GM12801 (cell line): Measurements from ENCODE around the gene TRPM3.

Experiments
- TF ChIP-seq, protein P1 (sequence below): IDR thresholded peaks from one replicate; pipeline ENCODE4 v1.5.1; 2011; ENCODE audit warnings: control low read depth; ENCODE audit not compliant: insufficient read length; ENCODE audit errors: extremely low read depth

Gene TRPM3

DNA sequence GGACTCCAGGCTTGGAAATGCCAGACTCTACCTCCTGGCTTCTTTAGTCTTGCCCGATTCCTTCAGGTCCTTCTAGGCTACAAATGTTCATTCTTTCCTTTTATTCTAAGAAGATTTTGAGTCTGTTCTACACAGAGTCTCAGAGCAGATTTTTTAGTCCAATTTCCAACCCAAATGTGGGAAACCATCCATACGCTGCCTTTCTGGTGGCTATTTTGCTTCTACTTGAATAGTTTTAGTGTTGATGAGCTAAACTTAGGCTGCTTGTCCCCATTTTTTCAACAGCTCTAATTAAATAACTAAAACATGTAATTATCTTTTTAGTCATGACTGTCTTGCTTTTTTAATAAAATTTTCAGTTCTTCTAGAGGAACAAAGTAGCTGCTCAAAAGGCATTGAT is 594.5 kb downstream of the TRPM3 start:
- TF ChIP-seq, protein P1, sequence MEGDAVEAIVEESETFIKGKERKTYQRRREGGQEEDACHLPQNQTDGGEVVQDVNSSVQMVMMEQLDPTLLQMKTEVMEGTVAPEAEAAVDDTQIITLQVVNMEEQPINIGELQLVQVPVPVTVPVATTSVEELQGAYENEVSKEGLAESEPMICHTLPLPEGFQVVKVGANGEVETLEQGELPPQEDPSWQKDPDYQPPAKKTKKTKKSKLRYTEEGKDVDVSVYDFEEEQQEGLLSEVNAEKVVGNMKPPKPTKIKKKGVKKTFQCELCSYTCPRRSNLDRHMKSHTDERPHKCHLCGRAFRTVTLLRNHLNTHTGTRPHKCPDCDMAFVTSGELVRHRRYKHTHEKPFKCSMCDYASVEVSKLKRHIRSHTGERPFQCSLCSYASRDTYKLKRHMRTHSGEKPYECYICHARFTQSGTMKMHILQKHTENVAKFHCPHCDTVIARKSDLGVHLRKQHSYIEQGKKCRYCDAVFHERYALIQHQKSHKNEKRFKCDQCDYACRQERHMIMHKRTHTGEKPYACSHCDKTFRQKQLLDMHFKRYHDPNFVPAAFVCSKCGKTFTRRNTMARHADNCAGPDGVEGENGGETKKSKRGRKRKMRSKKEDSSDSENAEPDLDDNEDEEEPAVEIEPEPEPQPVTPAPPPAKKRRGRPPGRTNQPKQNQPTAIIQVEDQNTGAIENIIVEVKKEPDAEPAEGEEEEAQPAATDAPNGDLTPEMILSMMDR, result no peak

DNA sequence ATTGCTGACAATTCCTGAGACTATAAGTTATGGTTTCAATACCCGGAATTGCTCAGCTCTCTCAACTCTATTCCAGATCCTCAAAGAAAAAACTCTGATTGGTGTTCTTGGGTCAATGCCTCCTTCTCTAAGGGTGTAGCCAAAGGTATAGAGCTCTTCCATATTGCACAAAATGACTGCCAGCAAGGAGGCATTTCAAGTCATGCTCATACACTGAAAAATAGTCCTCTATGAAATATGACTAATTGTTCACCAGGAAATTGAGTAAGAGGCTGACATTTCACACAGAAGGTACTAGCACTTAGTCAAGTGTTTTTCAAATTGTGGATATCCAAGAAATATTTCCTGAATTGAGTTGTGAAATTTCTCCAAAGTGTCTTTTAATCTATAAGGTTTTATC is 595.9 kb downstream of the TRPM3 start:
- TF ChIP-seq, protein P1, result no peak

DNA sequence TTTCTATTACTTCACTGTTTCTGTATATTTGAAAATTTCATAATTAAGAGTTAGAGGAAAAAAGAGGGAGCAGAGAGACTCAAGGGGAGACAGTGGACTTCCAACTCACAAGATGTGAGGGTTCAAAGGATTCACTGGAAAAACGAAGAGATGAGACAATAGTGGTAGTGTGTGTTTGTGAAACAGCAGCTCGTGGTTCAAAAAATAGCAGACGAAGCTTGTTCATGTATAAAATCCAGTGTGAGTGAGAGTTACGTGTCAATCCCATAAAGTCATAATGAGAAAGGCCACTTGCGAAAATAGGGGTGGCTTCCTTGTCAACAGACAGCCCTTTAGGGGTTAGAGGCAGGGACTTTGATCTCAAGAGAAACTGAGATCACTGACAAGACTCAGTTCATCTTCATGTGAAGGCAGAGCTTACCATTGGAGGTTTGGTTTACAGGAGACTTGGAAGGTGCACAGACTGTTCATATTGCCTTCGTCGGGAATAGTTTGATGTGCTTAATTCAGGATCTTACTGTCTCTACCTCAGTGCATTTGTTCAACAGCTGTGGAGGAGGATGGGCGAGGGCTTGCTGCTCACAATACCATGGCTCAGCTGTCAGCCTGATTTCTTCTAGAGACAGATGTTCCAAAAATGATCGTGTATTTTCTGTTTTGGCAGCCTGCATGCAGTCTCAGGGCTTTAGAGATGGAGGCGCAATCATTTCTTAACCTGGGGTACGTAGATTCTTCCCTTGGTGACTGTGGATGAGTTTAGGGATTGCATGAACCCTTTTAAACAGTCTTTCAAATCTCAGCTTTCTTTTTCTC is 601.3 kb downstream of the TRPM3 start:
- TF ChIP-seq, protein P1, result no peak

DNA sequence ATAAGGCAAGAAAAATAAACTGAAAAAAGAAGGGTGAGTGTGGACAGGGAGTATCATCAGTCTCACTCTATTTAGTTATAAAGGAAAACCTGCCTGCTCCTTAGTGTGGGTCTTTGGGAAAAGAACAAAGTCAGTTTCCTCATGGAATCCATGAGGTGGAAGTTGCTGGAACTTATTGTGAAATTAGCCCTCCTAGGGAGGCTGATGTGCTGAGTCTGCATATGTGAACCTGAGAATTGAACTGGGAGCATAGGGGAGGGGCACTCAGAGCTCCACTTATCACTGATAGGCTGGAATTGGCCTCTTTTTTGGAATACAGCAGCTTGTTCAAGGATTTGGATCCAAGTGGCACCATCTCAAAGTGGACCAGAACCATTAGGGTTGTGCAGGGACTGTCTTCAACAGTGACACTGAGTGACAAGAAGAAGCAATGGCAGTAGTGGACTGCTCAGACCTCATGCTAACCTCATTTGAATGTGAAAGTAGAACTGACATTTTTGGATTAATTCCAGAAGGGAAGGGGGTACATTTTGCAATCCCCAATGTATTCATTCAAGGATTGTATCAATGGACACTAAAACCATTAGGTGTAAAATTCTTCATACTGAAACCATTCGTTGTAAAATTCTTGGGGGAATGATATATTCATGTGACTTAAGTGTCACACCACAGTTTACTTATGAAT is 603.4 kb downstream of the TRPM3 start:
- TF ChIP-seq, protein P1, result no peak

DNA sequence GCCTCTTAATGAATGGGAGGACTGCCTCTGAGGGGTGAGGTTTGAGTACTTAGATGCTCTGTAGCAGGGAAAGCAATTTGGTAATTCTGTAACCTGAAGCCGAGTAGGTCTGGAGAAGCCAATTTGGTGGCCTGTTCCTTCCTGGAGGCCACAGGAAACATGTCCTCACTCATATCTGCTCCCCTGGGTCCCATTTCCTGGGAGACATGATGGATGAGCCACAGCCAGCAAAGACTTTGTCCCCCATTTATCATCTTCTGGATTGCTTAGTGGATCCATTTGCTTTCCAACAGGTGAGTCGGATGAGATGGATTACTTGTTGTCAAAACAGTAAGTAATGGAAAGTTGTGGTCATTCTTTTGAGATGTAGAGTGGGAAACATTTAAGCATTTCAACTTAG is 607.1 kb downstream of the TRPM3 start:
- TF ChIP-seq, protein P1, result no peak

DNA sequence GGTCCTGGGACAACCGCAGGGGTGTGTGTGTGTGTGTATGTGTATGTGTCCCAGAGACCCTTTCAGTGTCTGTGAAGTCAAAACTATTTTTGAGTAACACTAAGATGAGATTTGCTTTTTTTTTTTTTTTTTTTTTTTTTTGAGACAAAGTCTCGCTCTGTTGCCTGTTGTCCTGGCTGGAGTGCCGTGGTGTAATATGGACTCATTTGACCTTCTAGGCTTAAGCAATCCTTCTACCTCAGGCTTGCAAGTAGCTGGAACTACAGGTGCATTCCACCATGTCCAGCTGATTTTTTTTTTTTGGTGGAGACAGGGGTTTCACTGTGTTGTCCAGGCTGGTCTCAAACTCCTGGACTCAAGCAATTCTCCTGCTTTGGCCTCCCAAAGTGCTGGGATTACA is 609.6 kb downstream of the TRPM3 start:
- TF ChIP-seq, protein P1, result no peak

DNA sequence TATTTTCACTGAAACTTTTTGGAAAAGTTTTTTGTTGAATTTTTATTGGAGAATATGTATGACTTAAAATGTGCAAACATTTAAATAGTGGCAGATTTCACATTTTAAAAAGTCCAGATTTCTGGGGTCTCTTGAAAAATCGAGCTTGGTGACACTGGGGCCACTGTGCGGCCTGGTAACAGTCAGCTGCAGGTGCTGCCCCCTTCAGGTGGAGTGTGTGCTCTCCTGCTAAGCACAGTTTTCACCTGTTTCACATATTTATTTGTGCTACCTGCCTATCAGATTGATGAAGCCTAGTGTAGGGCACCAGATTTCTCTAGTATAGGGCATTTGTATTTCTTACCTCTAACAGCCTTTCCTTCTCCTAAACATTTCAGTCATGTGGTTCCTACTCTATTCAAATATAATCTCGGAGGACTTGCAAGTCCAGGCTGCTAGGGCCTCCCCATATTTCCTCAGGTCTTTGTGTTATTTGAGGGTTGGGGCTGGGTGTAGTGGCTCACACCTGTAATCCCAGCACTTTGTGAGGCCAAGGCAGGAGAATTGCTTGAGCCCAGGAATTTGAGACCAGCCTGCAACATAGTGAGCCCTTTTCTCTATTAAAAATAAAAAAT is 611.2 kb downstream of the TRPM3 start:
- TF ChIP-seq, protein P1, result no peak
